ENCODE data around the gene TADA2B. TPM values are rescaled to one million over a fixed set of nuclear protein-coding genes. Genes with fewer than 3 reads are reported as not detected.

TADA2B gene
- total and polyA plus RNA-seq, 3 donors from 2014 or later = 34.5 to 47.6 (median 42.2) TPM

DNA sequence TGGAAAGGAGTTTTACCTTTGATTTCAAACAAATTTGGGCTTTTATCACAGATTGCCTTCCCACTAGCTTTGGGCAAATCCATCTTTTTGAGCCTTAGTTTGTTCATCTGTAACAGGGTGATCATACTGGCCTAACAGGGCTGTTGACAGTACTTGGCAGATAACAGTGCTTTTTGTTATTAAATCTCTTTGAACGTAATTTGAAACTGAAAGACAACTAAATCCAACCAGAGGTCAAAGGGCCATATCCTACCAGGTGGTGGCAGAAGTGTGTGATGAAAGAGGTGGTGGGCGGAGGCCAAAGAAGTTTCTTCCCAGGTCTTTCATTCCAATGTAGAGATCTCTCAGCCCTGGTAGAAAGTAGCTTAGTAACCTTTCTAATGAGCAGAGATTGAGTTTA, 35.2 kb upstream of the TADA2B start:
- no peak overlapping the region for H3K4me3 ChIP-seq
- no peaks in the 10 kb centered on the region for H3K4me1 ChIP-seq
- WGBS, 2 donors = 75 to 81% methylated on average over 2 of the region's 2 CpGs
- intact Hi-C loops (cut with DNase I; ENCODE audit: low total_unique reads) = no loop called here
- TF ChIP-seq, protein P1, sequence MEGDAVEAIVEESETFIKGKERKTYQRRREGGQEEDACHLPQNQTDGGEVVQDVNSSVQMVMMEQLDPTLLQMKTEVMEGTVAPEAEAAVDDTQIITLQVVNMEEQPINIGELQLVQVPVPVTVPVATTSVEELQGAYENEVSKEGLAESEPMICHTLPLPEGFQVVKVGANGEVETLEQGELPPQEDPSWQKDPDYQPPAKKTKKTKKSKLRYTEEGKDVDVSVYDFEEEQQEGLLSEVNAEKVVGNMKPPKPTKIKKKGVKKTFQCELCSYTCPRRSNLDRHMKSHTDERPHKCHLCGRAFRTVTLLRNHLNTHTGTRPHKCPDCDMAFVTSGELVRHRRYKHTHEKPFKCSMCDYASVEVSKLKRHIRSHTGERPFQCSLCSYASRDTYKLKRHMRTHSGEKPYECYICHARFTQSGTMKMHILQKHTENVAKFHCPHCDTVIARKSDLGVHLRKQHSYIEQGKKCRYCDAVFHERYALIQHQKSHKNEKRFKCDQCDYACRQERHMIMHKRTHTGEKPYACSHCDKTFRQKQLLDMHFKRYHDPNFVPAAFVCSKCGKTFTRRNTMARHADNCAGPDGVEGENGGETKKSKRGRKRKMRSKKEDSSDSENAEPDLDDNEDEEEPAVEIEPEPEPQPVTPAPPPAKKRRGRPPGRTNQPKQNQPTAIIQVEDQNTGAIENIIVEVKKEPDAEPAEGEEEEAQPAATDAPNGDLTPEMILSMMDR (IDR thresholded peaks at IDR 0.05) = no peak
- TF ChIP-seq POLR2A (IDR thresholded peaks at IDR 0.05) = no peak
- no peaks in the 10 kb centered on the region for H3K27me3 ChIP-seq
- no peaks in the 10 kb centered on the region for H3K36me3 ChIP-seq (ENCODE audit: low read depth, missing control alignments)
- no peak for DNase-seq
- no peaks in the 10 kb centered on the region for H3K9me3 ChIP-seq
- no peak overlapping the region for H3K27ac ChIP-seq

DNA sequence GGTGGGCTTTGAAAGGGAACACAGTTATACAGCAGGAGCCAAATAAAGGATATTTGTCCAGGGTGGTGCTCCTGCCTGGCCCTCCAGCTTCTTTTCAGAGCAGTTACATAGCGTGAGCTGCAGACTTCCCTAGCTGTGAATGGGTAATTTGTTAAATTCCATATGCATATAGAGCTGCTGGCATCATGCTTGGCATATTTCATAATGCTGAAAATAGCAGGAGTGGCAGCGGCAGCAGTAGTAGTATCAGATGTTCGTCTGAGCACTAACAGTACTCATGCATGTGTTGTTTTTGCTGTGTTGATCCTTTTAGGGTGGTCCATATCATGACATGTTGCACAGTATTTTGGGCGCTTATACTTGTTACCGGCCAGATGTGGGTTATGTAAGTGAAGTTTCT, 33.6 kb upstream of the TADA2B start:
- Histone ChIP-seq H3K36me3 (ENCODE audit: low read depth, missing control alignments) (no peaks in the 10 kb centered on the region), H3K27ac (no peak overlapping the region), H3K4me3 (no peak overlapping the region), H3K4me1 (no peaks in the 10 kb centered on the region), H3K9me3 (no peaks in the 10 kb centered on the region), H3K27me3 (no peaks in the 10 kb centered on the region)
- TF ChIP-seq POLR2A (IDR thresholded peaks at IDR 0.05) = no peak
- TF ChIP-seq, protein P1 (IDR thresholded peaks at IDR 0.05) = no peak
- no peak for DNase-seq
- 92 to 95% methylated on average over 5 of the region's 5 CpGs for whole genome bisulfite sequencing, 2 donors
- intact Hi-C loops (cut with DNase I; ENCODE audit: low total_unique reads) = no loop called here

DNA sequence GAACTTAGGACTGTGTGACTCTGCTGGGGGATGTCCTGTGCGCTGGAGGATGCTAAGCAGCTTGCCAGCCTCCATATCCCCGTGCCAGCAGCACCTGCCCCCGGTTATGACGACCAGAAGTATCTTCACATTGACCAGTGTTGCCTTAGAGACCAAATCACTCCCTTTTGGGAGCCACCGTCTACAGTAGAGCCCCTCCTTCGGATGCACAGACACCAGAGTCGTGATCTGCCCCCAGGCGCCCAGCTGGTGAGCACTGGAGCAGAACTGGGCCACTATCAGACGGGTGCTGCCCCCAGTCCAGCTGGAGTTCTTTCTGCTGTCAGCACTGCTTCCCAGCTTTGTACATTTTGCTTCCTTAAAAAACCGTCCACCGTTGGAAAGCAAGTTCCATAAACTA, 30.0 kb upstream of the TADA2B start:
- Histone ChIP-seq H3K4me3 (no peak overlapping the region), H3K27me3 (no peaks in the 10 kb centered on the region), H3K9me3 (no peaks in the 10 kb centered on the region), H3K36me3 (ENCODE audit: low read depth, missing control alignments) (no peaks in the 10 kb centered on the region), H3K4me1 (no peaks in the 10 kb centered on the region), H3K27ac (no peak overlapping the region)
- 88 to 91% methylated on average over 11 of the region's 11 CpGs for WGBS, 2 donors
- intact Hi-C loops (cut with DNase I; ENCODE audit: low total_unique reads) = no loop called here
- DNase-seq = no peak
- TF ChIP-seq POLR2A (IDR thresholded peaks at IDR 0.05) = no peak
- TF ChIP-seq, protein P1 (IDR thresholded peaks at IDR 0.05) = no peak

DNA sequence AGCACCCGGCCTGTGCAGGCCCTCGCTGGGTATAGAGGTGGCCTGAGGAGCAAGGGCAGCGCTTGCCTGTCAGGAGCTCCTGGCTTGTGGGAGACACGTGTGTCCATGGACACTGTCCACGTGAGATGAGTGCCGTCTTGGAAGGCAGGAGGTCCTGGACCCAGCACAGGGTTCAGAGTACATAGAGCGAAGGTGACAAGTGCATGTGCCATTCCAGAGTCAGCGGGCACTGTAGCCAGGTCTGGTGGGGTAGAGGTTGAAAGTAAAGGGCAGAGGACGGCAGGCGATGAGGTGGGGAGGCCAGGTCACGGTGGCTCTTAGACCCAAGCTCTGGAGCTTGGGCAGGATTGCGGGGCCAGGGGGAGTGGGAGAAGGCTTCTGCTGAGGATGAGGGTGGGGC, 28.4 kb upstream of the TADA2B start:
- H3K36me3 ChIP-seq (ENCODE audit: low read depth, missing control alignments) = no peaks in the 10 kb centered on the region
- H3K9me3 ChIP-seq = no peaks in the 10 kb centered on the region

More for the DNA sequence above, 28.4 kb upstream of the TADA2B start:
- TF ChIP-seq, protein P1 (IDR thresholded peaks at IDR 0.05) = no peak
- TF ChIP-seq POLR2A (IDR thresholded peaks at IDR 0.05) = no peak
- Histone ChIP-seq H3K4me3 (no peak overlapping the region), H3K27me3 (no peaks in the 10 kb centered on the region), H3K4me1 (no peaks in the 10 kb centered on the region), H3K27ac (no peak overlapping the region)
- intact Hi-C loops (cut with DNase I; ENCODE audit: low total_unique reads) = no loop called here
- WGBS, 2 donors = 87 to 96% methylated on average over 12 of the region's 12 CpGs
- DNase-seq = no peak

All from testis (tissue), 3 donors.